Astrocyte of the hippocampus (primary cell): ENCODE results near the gene PPP2R5A.
"Not testable (repeated sequence)": the region's sequence is repeated elsewhere in the genome, so short reads cannot be mapped to it uniquely, and the experiment has no call there.

Source experiments
- DNase-seq: peaks from one replicate; pipeline ENCODE4 v3.0.0; 2011; ENCODE audit warnings: low read depth, low spot score

PPP2R5A gene

DNA sequence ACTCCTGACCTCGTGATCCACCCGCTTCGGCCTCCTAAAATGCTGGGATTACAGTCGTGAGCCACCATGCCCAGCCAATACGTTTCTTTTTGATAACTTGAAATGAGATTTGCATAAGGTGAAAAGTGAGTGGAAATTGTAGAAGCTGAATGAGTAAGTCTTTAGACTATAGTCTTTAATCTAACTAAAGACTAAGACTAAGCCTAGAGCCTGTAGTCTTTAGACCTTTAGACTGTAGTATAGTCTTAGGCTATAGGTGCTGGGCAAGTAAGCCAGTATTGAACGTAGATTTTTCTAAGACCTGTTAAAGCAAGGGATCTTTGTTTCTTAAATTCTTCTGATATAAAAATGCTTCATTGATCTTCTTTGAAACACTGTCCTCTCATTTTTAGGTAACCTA, 12.1 kb downstream of the PPP2R5A start:
- no peak for DNase-seq

GRCh38 chr1:212301580-212301979, 16.4 kb downstream of the PPP2R5A start:
- DNase-seq = no peak

DNA sequence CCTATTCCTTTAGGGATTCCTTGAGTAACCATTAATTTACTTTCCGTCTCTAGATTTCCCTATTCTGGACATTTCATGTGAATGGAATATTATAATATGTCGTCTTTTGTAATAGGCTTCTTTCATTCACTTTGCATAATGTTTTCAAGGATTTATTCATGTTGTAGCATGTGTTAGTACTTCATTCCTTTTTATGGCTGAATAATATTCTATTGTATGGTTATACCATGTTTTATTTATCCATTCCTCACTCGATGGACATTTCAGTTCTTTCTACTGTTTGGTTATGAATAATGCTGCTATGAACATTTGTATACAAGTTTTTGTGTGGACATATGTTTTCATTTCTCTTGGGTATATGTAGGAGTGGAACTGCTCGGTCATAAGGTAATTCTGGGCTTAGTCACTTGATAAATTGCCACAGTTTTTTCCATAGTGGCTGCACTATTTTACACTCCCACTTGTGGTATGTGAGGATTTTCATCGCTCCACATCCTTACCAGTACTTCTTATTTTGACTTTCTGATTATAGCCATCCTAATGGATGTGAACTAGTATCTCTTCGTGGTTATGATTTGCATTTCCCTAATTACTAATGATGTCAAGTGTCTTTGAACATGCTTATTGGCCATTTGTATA, 17.7 kb downstream of the PPP2R5A start:
- DNase-seq = peak; percentile 35

- no peak for DNase-seq
These were observed 20.1 kb downstream of the PPP2R5A start for GRCh38 chr1:212305342-212305741.

DNA sequence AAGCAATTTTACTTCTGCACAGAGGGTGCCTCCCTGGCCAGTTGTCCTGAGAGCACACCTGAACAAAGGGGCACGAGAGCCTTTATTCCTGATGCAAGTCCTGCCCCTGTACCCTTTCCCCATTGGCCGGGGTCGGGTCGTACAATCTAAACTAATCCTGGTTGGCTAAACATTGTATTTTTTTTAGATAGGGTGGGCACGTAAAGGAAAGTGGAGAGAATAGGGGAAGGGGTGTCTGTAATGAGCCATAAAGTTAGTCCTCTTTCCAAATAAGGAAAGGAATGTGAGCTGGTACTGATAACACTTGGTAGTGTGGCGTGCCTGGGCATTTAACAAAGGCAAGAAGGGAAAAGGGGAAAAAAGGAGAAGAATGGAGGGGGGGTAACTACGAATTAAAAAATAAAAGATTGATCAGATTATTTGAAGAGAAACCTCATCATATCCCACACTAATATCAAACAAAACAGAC, 20.8 kb downstream of the PPP2R5A start:
- not testable (repeated sequence) for DNase-seq

DNA sequence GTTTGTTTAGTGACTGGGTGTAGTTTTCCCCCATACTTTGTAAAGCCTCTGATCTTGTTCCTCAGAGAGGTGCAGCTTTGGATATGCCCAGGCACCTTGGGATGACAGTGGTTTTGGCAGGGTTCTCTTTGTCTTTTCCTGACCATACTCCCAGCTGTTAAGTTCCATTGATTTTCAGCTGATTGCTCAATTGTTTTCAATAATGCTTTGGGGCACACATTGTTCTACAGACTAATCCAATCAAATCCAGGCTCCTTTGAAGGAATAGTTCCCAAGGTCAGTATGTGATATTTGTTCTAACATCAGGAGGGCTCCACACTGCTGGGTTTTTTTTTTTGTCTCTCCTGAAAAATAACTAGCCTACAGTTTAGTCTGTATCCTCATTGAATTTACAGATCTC, 24.8 kb downstream of the PPP2R5A start:
- no peak for DNase-seq

DNA sequence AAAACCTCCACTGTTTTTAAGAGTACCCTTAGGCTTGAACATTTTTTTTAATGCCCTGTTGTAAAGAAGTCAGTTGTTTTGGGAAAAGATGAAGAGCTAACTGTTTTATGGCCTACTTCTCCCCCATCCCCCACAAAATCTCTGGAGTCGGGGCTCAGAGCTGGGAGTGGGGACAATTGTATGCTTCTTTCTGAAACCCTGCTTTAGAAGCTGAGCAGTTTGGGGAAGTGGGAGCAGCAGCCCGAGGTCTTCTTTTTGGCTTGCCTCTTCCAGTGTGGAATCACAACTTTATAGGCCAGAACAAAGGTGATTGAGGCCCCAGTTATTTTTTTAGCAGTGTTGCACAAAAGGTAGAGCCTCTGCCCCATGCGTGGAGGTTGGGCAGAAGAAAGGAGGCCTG, 25.2 kb downstream of the PPP2R5A start:
- DNase-seq = no peak

DNA sequence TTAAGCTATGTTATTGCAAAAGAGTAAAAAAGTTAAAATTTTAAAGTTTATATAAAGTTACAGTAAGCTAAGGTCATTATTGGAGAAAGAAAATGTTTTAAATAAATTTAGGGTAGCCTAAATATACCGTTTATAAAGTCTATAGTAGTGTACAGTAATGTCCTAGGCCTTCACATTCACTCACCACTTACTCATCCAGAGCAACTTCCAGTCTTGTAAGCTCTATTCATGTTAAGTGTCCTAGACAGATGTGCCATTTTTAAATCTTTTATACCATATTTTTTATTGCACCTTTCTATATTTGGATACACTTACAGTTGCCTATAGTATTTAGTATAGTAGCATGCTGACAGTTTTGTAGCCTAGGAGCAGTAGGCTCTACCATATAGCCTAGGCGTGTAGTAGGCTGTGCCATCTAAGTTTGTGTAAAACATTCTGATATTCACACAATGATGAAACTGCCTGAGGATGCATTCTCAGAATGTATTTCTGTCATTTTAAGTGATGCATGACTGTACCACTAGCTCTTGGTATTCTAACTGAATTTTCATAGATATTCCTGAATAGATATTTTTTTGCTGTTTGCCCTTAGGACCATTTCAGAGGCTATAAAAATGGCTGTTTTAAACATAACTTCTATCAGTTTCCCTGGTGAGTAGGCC, 26.8 kb downstream of the PPP2R5A start:
- DNase-seq = no peak

- DNase-seq = peak; percentile 49
These were observed 28.4 kb downstream of the PPP2R5A start for GRCh38 chr1:212313616-212314015.

DNA sequence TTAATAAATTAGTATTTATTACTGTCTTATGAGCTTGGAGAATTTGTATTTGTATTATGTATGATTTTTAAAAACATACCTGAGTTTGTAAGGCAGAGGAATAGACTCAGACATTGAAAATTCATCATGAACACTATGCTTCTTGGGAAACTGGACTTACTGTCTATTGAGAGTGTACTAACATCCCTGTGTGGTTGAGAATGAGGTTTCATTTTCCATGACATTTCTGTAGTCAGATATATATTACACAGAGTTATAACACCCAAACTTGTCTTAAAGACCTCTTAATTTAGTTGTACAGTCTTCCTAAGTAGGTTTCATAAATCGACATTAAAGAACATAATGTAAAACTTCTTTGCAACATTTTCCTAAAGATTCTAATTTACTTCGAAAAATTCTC, 30.0 kb downstream of the PPP2R5A start:
- no peak for DNase-seq

GRCh38 chr1:212315907-212316306, 30.7 kb downstream of the PPP2R5A start:
- peak; percentile 36 for DNase-seq

GRCh38 chr1:212317916-212318315, 32.7 kb downstream of the PPP2R5A start:
- no peak for DNase-seq

GRCh38 chr1:212321031-212321430, 35.8 kb downstream of the PPP2R5A start:
- DNase-seq = not testable (repeated sequence)

- no peak for DNase-seq
These were observed 37.9 kb downstream of the PPP2R5A start for GRCh38 chr1:212323066-212323465.

GRCh38 chr1:212326541-212326940, 41.3 kb downstream of the PPP2R5A start:
- DNase-seq = no peak

- DNase-seq = no peak
These were observed 43.0 kb downstream of the PPP2R5A start for GRCh38 chr1:212328248-212328647.

DNA sequence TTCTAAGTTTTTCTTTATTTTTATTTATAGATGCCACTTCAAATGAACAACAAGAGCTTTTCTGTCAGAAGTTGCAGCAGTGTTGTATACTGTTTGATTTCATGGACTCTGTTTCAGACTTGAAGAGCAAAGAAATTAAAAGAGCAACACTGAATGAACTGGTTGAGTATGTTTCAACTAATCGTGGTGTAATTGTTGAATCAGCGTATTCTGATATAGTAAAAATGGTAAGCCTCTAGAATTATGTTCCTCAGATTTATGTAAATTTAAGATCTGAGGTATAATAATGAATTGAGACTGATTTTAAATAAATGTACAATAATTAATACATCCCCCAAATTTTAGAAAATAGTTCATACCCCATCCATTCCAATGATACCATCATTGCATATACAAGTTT, 43.9 kb downstream of the PPP2R5A start:
- DNase-seq = no peak

DNA sequence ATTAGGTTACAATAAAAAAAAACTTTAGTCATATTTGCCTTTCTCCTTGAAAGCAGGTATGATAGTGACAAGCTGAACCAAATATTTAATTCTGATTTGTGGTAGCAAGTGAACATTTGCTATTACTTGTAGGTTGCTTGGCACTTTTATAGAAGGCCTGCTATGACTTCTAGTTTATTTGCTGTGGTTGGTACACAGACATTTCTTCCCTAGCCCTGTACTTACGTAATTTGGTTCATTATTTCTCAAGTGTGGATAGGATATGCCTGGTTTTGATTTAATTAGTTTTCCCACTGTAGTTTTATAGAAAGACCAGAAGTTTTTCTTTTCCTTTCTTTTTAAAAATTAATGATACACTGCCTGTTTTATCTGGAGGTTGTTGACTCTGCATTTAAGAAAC, 55.9 kb downstream of the PPP2R5A start:
- no peak for DNase-seq

DNA sequence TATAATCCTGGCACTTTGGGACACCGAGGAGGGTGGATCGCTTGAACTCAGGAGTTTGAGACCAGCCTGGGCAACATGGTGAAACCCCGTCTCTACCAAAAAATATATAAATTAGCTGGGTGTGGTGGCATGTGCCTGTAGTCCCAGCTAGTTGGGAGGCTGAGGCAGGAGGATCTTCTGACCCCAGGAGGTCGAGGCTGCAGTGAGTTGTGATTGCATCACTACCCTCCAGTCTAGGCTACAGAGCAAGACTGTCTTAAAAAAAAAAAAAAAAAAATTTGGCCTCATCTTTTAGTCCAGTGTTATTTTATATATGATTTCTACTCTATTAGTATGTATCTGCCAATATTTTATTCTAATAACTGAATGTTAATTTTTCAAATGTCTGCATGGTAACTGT, 59.7 kb downstream of the PPP2R5A start:
- no peak for DNase-seq

- DNase-seq = no peak
These were observed 61.4 kb downstream of the PPP2R5A start for GRCh38 chr1:212346601-212347000.

DNA sequence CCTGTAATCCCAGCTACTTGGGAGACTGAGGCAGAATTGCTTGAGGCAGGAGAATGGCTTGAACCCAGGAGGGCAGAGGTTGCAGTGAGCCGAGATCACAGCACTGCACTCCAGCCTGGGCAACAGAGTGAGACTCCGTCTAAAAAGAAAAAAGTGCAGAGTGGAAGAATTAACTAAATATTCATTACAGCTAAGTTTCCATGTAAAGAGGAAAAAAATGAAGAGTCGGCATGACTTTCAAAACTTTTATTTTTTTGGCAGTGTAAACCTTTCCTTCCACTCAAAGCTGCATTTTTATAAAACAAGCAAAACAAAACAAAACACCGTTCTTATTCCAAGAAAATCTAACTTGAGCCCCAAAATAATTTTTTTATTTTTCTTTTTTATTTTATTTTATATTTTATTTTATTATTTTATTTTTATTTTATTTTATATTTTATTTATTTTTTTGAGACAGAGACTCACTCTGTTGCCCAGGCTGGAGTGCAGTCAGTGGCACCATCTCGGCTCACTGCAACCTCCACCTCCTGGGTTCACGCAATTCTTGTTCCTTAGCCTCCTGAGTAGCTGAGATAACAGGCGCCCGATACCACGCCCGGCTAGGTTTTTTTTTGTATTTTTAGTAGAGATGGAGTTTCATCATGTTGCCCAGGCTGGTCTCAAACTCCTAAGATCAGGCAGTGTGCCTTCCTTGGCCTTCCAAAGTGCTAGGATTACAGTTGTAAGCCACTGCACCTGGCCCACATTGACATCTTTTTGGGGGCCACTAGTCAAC, 66.6 kb downstream of the PPP2R5A start:
- DNase-seq = no peak

GRCh38 chr1:212353181-212353580, 68.0 kb downstream of the PPP2R5A start:
- DNase-seq = no peak

- DNase-seq = no peak
These were observed 69.3 kb downstream of the PPP2R5A start for GRCh38 chr1:212354464-212354863.
